PC-9 (cell line): ENCODE results near the gene NUP153. TPM values are rescaled to one million over a fixed set of nuclear protein-coding genes. Genes with fewer than 3 reads are reported as not detected.

Experiments used
- BruUV-seq: library from RNA; stranded (reverse); fragments of 400-500 nt; replicated peaks from 2 replicates; lab custom pipeline; 2021; lab: Mats Ljungman, UMichigan
- CTCF ChIA-PET: fragments of 300-600 bp; sonication (Branson Sonifier 250); formaldehyde crosslinking; loops from one replicate; lab custom pipeline; 2022; ENCODE audit warnings: antibody characterized with exemption; lab: Charles Lee
- POLR2A ChIA-PET: fragments of 300-600 bp; sonication (Branson Sonifier 250); formaldehyde crosslinking; loops from one replicate; lab custom pipeline; 2022; ENCODE audit warnings: antibody characterized with exemption; ENCODE audit not compliant: unreplicated experiment; lab: Charles Lee
- DNase-seq, 2 experiments: peaks; one replicate each; pipeline versions ENCODE4 v3.0.0 to v3.0.0-alpha.2; 2015 to 2022; ENCODE audit warnings: mixed read lengths in 1 of 2
- H2AFZ ChIP-seq: fragments of 200-600 bp; sonication (generic); 2 replicates; pipeline ENCODE4 v1.8.1; 2017; ENCODE audit warnings: antibody characterized with exemption
- H3F3A ChIP-seq: fragments of 200-600 bp; sonication (generic); 2 replicates; pipeline ENCODE4 v1.8.1; 2017; ENCODE audit warnings: antibody characterized with exemption, mild to moderate bottlenecking, low read depth; ENCODE audit not compliant: insufficient read depth
- H3K27ac ChIP-seq: fragments of 200-600 bp; sonication (generic); 2 replicates; pipeline ENCODE4 v1.6.1; 2016; ENCODE audit warnings: mixed run types
- H3K27me3 ChIP-seq: fragments of 200-600 bp; sonication (generic); 2 replicates; pipeline ENCODE4 v1.6.1; 2016; ENCODE audit warnings: low read depth, mixed run types; ENCODE audit not compliant: insufficient read depth
- H3K36me3 ChIP-seq: fragments of 200-600 bp; sonication (generic); 2 replicates; pipeline ENCODE4 v1.6.1; 2016; ENCODE audit warnings: low read depth, mixed run types
- H3K4me1 ChIP-seq: fragments of 200-600 bp; sonication (generic); replicated peaks from 2 replicates; pipeline ENCODE4 v1.6.1; 2016; ENCODE audit warnings: mixed run types; ENCODE audit not compliant: insufficient read depth
- H3K4me2 ChIP-seq: fragments of 200-600 bp; sonication (generic); 2 replicates; pipeline ENCODE4 v1.6.1; 2017; ENCODE audit warnings: mixed run types
- H3K4me3 ChIP-seq: fragments of 200-600 bp; sonication (generic); 2 replicates; pipeline ENCODE4 v1.6.1; 2016; ENCODE audit warnings: mixed run types
- H3K79me2 ChIP-seq: fragments of 200-600 bp; sonication (generic); 2 replicates; pipeline ENCODE4 v1.6.1; 2017; ENCODE audit warnings: low read depth, mixed run types
- H3K9me2 ChIP-seq: fragments of 200-600 bp; sonication (generic); 2 replicates; pipeline ENCODE4 v1.8.1; 2017; ENCODE audit warnings: mild to moderate bottlenecking; ENCODE audit not compliant: insufficient read depth
- H3K9me3 ChIP-seq: fragments of 200-600 bp; sonication (generic); 2 replicates; pipeline ENCODE4 v1.8.1; 2016; ENCODE audit warnings: low read depth; ENCODE audit not compliant: insufficient read depth
- H4K20me1 ChIP-seq: fragments of 200-600 bp; sonication (generic); 2 replicates; pipeline ENCODE4 v1.8.1; 2017; ENCODE audit not compliant: insufficient read depth
- EZH2 ChIP-seq: fragments of 200-600 bp; sonication (generic); IDR thresholded peaks from 2 replicates; pipeline ENCODE4 v1.8.0; 2017; ENCODE audit warnings: antibody characterized with exemption, low read depth
- intact Hi-C: fragments of 100-400 bp; cut with micrococcal nuclease; formaldehyde crosslinking; loops from one replicate; pipeline ENCODE4 v1.10.0; 2022; ENCODE audit not compliant: unreplicated experiment
- total RNA-seq: library from RNA; stranded (reverse); gene quantifications from 2 replicates; pipeline ENCODE4 v1.2.3, GENCODE V29; 2021
- TF ChIP-seq, protein P1 (sequence below): fragments of 200-600 bp; sonication (generic); conservative IDR thresholded peaks from 2 replicates; pipeline ENCODE4 v1.6.1; 2017; ENCODE audit warnings: mixed run types, antibody characterized with exemption, mild to moderate bottlenecking, moderate library complexity

The NUP153 gene
- total RNA-seq, 1 experiment from 2014 or later, result 74.1 TPM

DNA sequence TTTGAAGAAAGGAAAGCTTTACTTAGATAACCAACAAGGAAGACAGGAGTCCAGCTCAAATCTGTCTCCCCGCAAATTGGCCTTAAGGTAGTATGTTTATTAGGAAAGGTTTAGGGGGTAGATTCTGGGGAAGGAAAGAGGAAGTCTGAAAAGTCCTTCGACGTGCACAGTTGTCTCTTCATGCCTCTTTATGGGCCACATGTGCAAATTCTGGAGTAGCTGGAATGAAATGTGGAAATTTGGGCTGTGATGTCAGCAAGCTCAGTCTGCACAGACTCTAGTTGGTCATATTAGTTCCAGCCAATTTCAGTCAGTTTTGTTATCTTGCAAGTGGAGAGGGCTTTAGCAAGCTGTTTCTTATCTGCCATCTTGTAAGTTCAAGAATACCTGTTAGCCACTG, 50.1 kb downstream of the NUP153 start:
- Histone ChIP-seq H3K27ac (no peak overlapping the region), H3K79me2 (peaks cover 62% of the 10 kb centered on the region), H3K9me3 (no peaks in the 10 kb centered on the region), H2AFZ (no peak overlapping the region), H3K9me2 (no peaks in the 10 kb centered on the region), H3K27me3 (no peaks in the 10 kb centered on the region), H3K4me2 (no peak overlapping the region), H3K36me3 (peaks cover 55% of the 10 kb centered on the region), H3F3A (peaks cover 59% of the 10 kb centered on the region), H3K4me1 (no peaks in the 10 kb centered on the region), H4K20me1 (peaks cover 35% of the 10 kb centered on the region), H3K4me3 (no peak overlapping the region)
- TF ChIP-seq EZH2, result no peak
- TF ChIP-seq, protein P1, sequence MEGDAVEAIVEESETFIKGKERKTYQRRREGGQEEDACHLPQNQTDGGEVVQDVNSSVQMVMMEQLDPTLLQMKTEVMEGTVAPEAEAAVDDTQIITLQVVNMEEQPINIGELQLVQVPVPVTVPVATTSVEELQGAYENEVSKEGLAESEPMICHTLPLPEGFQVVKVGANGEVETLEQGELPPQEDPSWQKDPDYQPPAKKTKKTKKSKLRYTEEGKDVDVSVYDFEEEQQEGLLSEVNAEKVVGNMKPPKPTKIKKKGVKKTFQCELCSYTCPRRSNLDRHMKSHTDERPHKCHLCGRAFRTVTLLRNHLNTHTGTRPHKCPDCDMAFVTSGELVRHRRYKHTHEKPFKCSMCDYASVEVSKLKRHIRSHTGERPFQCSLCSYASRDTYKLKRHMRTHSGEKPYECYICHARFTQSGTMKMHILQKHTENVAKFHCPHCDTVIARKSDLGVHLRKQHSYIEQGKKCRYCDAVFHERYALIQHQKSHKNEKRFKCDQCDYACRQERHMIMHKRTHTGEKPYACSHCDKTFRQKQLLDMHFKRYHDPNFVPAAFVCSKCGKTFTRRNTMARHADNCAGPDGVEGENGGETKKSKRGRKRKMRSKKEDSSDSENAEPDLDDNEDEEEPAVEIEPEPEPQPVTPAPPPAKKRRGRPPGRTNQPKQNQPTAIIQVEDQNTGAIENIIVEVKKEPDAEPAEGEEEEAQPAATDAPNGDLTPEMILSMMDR, result no peak
- intact Hi-C loops, result loop anchor here (5.0 kb wide), 1 partner anchor 34 kb away; no protein-coding TSS in a partner anchor
- BruUV-seq, result no TSS peak
- ChIA-PET POLR2A (interaction anchor here (0.6 kb wide), 1 partner anchor 42 kb away, joined by 6 read pairs; no protein-coding TSS in a partner anchor), CTCF (no interaction called here)
- no peak for DNase-seq

DNA sequence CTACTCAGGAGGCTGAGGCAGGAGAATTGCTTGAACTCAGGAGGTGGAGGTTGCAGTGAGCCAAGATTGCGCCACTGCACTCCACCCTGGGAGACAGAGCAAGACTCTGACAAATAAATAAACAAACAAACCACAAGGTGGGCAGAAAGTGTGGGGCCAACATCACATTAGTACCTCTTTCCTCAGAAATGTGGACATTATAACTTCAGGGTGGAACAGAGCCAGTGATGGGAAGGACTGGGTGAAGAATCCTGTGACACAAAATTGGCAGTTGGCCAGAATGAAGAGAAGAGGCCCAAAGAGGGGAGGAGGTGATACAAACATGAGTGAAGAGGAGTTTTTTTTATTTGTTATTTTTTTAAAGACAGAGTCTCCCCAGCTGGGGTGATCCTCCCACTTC, 50.6 kb downstream of the NUP153 start:
- Histone ChIP-seq H3K4me3 (no peak overlapping the region), H3K9me2 (no peaks in the 10 kb centered on the region), H3K79me2 (peaks cover 59% of the 10 kb centered on the region), H3K27ac (no peak overlapping the region), H3K27me3 (no peaks in the 10 kb centered on the region), H2AFZ (no peak overlapping the region), H3K4me2 (no peak overlapping the region), H3K9me3 (no peaks in the 10 kb centered on the region), H3K4me1 (peaks cover 1% of the 10 kb centered on the region; the same call in 1 of the 2 replicates), H4K20me1 (peaks cover 35% of the 10 kb centered on the region), H3K36me3 (peaks cover 49% of the 10 kb centered on the region), H3F3A (peaks cover 63% of the 10 kb centered on the region)
- no peak for DNase-seq
- ChIA-PET POLR2A (no interaction called here), CTCF (no interaction called here)
- BruUV-seq, result no TSS peak
- intact Hi-C loops, result loop anchor here (5.0 kb wide), 1 partner anchor 34 kb away; no protein-coding TSS in a partner anchor
- TF ChIP-seq, protein P1, result no peak
- TF ChIP-seq EZH2, result no peak

DNA sequence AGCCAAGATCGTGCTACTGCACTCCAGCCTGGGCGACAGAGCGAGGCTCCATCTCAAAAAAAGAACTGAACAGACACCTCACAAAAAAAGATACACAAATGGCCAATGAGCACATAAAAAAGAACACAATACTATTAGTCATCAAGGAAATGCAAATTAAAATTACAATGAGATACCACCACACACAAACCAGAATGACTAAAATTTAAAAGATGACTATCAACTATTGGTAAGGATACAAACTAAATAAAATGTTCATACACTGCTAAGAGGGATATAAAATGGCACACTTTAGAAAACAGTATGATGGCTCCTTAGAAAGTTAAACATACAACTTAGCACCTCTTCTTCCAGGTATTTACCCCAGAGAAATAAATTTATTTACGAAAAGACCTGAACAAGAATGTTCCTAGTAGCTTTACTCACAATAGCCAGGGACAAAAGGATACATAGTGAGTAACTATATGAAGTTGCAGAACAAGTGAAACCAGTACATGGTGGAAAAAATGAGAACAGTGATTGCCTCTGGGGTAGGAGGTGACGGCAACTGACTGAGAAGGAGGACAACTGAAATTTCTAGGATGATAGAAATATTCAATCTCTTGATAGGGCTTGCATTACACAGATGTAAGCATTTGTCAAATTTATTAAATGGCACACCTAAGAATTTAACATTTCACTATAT, 53.4 kb downstream of the NUP153 start:
- no peak for DNase-seq
- Histone ChIP-seq H3K9me2 (no peaks in the 10 kb centered on the region), H2AFZ (no peak overlapping the region), H3K36me3 (peaks cover 50% of the 10 kb centered on the region), H3K4me3 (no peak overlapping the region), H3K27ac (no peak overlapping the region), H4K20me1 (peaks cover 26% of the 10 kb centered on the region), H3K9me3 (no peaks in the 10 kb centered on the region), H3F3A (peaks cover 72% of the 10 kb centered on the region), H3K79me2 (peaks cover 47% of the 10 kb centered on the region), H3K4me1 (peaks cover 13% of the 10 kb centered on the region), H3K27me3 (no peaks in the 10 kb centered on the region), H3K4me2 (no peak overlapping the region)
- intact Hi-C loops, result no loop called here
- no peak for TF ChIP-seq EZH2
- TF ChIP-seq, protein P1, result no peak
- ChIA-PET CTCF (interaction anchor here (0.7 kb wide), 1 partner anchor 162 kb away, joined by 3 read pairs; no protein-coding TSS in a partner anchor), POLR2A (no interaction called here)
- BruUV-seq, result no TSS peak
